LNCAP (cell line): ENCODE data around the gene CEP57.

ENCODE experiments used
- TF ChIP-seq, protein P1 (sequence below): fragments of 450-650 bp; IDR thresholded peaks from 2 replicates; pipeline ENCODE4 v1.5.1; 2017; ENCODE audit warnings: mild to moderate bottlenecking

CEP57 gene

DNA sequence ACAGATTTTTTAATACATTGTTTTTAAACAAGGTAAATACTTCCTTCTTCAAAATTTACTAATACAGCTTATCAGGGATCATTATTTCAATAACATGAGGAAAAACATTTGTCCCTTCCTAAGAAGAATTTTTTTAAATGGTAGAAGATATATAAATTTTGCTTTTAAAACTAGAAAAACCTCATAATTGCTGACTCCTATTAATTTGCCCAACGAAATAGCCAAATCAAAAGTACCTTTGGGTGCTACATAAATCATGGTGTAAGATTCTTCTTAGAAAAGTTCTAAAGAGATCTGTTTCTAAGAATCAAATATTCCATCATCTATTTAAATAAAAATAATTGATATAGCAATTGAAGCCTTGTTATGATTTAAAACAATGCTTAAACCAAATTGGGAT is 54.9 kb downstream of the CEP57 start:
- TF ChIP-seq, protein P1, sequence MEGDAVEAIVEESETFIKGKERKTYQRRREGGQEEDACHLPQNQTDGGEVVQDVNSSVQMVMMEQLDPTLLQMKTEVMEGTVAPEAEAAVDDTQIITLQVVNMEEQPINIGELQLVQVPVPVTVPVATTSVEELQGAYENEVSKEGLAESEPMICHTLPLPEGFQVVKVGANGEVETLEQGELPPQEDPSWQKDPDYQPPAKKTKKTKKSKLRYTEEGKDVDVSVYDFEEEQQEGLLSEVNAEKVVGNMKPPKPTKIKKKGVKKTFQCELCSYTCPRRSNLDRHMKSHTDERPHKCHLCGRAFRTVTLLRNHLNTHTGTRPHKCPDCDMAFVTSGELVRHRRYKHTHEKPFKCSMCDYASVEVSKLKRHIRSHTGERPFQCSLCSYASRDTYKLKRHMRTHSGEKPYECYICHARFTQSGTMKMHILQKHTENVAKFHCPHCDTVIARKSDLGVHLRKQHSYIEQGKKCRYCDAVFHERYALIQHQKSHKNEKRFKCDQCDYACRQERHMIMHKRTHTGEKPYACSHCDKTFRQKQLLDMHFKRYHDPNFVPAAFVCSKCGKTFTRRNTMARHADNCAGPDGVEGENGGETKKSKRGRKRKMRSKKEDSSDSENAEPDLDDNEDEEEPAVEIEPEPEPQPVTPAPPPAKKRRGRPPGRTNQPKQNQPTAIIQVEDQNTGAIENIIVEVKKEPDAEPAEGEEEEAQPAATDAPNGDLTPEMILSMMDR = no peak

DNA sequence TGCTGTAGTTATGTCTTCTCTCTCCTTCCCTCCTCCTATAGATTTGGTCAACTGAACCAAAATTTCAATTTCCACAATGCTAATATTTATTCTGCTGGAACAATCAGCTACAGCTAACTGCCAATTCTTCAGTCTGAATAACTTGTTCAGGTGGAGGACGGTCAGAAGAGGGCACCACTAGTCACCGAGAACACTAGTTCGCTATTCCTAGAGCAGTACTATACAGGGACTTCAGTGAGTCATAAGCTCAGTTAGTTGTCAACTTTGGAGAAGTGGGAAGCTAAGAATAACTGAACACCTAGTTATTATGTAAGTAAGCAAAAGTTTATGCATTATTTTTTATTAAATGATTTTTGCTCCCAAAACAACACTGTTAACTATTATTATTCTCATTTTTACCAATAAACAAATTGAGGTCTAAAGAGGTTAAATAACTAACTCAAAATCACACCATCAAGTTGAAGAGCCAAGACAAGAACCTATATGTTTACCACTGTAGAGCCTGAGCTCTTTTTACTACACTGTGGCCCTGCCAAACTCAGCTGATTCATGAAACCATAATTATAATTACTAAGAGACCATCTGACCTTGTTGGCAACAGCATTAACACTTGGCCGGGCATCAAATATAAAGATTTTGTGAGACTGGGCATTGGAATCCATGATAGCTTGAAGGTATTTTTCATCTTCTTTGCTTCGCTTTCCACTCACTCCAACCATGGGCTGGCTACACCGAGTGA is 59.0 kb downstream of the CEP57 start:
- TF ChIP-seq, protein P1 = peak; percentile 71

DNA sequence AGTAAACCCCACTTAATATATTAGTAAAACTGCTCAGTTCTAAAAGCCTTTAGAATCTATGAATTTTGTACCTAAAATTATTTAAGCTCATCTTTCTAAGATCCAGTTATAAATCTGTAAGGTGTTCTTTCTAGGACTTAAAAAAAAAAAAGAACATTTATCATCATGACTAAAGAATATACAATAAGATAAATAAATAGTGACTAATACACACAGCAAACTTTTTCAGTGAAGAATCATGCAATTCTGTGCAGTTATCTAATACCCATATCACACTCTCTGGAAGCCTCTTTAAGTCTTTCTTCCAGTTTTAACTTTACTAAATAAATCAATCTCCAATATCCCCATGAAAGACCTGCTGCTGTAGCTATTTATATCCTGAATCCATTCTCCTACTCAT is 59.8 kb downstream of the CEP57 start:
- TF ChIP-seq, protein P1 = no peak

DNA sequence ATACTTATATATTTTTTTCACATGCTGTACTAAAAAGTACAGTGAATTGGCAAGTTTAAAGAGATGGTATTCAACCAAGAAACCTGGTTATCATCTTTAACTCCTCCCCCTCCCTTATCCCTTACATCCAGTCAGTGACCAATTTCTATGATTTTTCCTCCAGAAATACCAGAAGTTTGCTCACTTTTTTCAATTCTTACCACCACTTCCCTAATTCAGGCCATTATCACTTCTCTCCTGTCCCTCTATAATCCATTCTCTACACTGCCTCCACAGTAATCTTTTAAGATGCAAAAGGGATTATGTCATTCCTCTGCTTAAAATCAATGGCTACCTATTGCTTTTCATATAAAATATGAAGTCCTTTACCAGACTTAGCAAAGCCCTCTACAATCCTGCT is 62.8 kb downstream of the CEP57 start:
- TF ChIP-seq, protein P1 = no peak

DNA sequence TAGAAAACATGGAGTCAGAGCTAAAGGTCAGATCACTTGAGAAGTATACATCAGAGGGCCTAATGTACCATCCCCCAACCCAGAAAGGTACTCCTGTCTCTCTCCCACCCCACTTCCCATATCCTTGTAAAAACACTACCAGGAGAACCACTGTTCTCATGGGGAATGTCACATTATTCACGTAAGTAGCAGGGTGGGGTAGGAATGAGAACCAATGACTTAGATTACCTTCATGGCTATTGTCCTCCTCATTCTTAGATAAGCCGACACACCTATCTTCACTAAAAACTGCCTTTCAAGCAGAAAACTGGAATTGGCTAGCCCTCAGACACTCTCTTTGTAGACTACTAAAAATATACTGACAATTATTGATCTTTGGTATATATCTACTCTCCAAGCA is 63.6 kb downstream of the CEP57 start:
- TF ChIP-seq, protein P1 = no peak

DNA sequence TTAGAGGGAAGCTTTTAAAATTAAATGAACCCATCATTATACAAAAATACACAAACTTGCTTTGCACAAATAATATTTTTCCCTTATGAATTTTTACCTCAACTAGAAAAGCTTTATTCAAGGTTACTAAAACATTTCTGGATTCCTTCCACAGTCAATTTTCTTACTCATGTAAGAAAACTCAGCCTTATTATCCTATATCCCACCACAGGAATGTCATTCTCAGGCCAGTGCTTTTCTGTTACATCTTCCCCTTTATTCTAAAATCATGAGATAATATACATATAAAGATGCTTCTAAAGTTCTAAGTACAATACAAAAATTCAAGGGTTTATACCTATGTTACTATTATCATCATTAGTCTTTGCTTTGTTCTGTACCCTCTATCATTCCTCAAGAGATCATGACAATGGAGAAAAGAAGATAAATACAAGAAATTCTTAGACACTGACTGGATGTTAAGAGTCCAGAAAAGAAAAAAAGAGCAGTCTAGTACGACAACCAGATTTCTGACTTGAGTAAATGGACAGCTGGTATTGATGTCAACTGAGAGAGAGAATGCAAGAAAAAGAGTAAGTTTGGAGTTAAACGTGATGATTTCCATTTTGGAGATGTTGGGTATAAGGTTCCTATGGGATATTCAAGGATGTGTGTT is 73.3 kb downstream of the CEP57 start:
- TF ChIP-seq, protein P1 = no peak

DNA sequence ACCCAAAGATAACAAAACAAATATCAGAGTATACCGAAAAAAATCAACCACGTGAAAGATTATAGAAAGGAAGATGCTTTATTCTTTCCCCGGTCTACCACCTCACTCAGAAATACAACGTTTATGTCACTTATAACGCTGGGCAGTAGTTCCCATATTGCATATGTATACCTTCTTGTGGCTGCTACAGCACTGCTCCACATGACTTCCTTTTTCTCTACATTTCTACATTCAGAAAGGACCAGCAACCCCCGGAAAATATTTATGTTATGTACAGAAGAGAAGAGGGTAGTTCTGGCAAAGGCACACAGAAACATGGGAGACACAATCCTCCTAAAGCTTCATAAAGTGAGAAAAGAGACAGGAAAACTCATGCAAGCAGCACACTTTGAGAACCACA is 76.8 kb downstream of the CEP57 start:
- TF ChIP-seq, protein P1 = no peak
